SK-N-SH (cell line): ENCODE results near the gene DPYSL4. TPM values are rescaled to one million over a fixed set of nuclear protein-coding genes. Genes with fewer than 3 reads are reported as not detected.

ENCODE experiments used
- CTCF ChIA-PET: fragments of 300-600, 350-600 bp; formaldehyde crosslinking; extraction: SDS; loops from one replicate; lab custom pipeline; 2021; lab: Yijun Ruan, JAX
- POLR2A ChIA-PET: fragments of 350-600 bp; sonication (Branson Sonifier 250); formaldehyde crosslinking; extraction: SDS; loops from one replicate; lab custom pipeline; 2020; ENCODE audit warnings: antibody characterized with exemption, inconsistent platforms; lab: Yijun Ruan, JAX
- DNase-seq: peaks from one replicate; pipeline ENCODE4 v3.0.0; 2012
- H2AFZ ChIP-seq: fragments of 200-600 bp; sonication (generic); 2 replicates; pipeline ENCODE4 v1.8.1; 2016; ENCODE audit warnings: antibody characterized with exemption, mild to moderate bottlenecking, low read depth
- H3F3A ChIP-seq: fragments of 200-600 bp; sonication (generic); replicated peaks from 2 replicates; pipeline ENCODE3; 2016; ENCODE audit warnings: antibody characterized with exemption, mild to moderate bottlenecking; ENCODE audit not compliant: insufficient read depth
- H3K27ac ChIP-seq, 2 experiments: fragments of 200-500 bp in 1 of 2; fragments of 200-600 bp in 1 of 2; sonication (Bioruptor generic) in 1 of 2; sonication (generic), shearing (Covaris generic) in 1 of 2; 2 replicates each; pipeline versions ENCODE4 v1.5.1 to v1.6.1; 2014 to 2016; ENCODE audit warnings: low read depth in 2 of 2, inconsistent platforms in 1 of 2, low read length in 1 of 2, mild to moderate bottlenecking in 1 of 2, mixed read lengths in 1 of 2
- H3K27me3 ChIP-seq: fragments of 200-600 bp; sonication (generic), shearing (Covaris generic); 2 replicates; pipeline ENCODE4 v1.6.1; 2016; ENCODE audit warnings: mixed run types; ENCODE audit not compliant: insufficient read depth
- H3K36me3 ChIP-seq, 2 experiments: fragments of 200-500 bp in 1 of 2; fragments of 200-600 bp in 1 of 2; sonication (Bioruptor generic) in 1 of 2; sonication (generic) in 1 of 2; replicated peaks in 1 of 2; 2 replicates each; pipeline versions ENCODE3 to v1.5.1; 2014 to 2016; ENCODE audit warnings: low read length in 1 of 2, mild to moderate bottlenecking in 1 of 2; ENCODE audit not compliant: insufficient read depth in 2 of 2, control insufficient read depth in 1 of 2
- H3K4me1 ChIP-seq, 2 experiments: fragments of 200-500 bp in 1 of 2; fragments of 200-600 bp in 1 of 2; sonication (Bioruptor generic) in 1 of 2; sonication (generic), shearing (Covaris generic) in 1 of 2; 2 replicates each; pipeline versions ENCODE4 v1.5.1 to v1.6.1; 2014 to 2016; ENCODE audit warnings: low read depth in 1 of 2, low read length in 1 of 2, mixed run types in 1 of 2; ENCODE audit not compliant: insufficient read depth in 2 of 2, control insufficient read depth in 1 of 2
- H3K4me2 ChIP-seq: fragments of 200-600 bp; sonication (generic), shearing (Covaris generic); 2 replicates; pipeline ENCODE4 v1.6.1; 2017; ENCODE audit warnings: mixed run types
- H3K4me3 ChIP-seq, 2 experiments: fragments of 200-500 bp in 1 of 2; fragments of 200-600 bp in 1 of 2; sonication (Bioruptor generic) in 1 of 2; sonication (generic), shearing (Covaris generic) in 1 of 2; 2 replicates each; pipeline versions ENCODE4 v1.5.1 to v1.8.1; 2014 to 2016; ENCODE audit warnings: low read depth in 2 of 2, inconsistent platforms in 1 of 2, low read length in 1 of 2, mild to moderate bottlenecking in 1 of 2, mixed read lengths in 1 of 2, moderate library complexity in 1 of 2
- H3K79me2 ChIP-seq: fragments of 200-600 bp; sonication (generic); 2 replicates; pipeline ENCODE4 v1.8.1; 2017; ENCODE audit warnings: mild to moderate bottlenecking; ENCODE audit not compliant: insufficient read depth
- H3K9ac ChIP-seq: fragments of 200-600 bp; sonication (generic); 2 replicates; pipeline ENCODE4 v1.6.1; 2017; ENCODE audit warnings: mixed run types
- H3K9me2 ChIP-seq: fragments of 200-600 bp; sonication (generic); 2 replicates; pipeline ENCODE4 v1.6.1; 2017; ENCODE audit warnings: mixed run types
- H3K9me3 ChIP-seq: fragments of 200-600 bp; sonication (generic); 2 replicates; pipeline ENCODE4 v1.6.1; 2017; ENCODE audit warnings: mixed run types, mild to moderate bottlenecking, moderate library complexity
- H4K20me1 ChIP-seq: fragments of 200-600 bp; sonication (generic); 2 replicates; pipeline ENCODE4 v1.6.1; 2017; ENCODE audit warnings: mild to moderate bottlenecking, mixed run types; ENCODE audit not compliant: insufficient read depth
- CHD2 ChIP-seq: fragments of 150-350 bp; IDR thresholded peaks from 2 replicates; pipeline ENCODE4 v1.6.1; 2018; ENCODE audit warnings: low read length; ENCODE audit not compliant: partially characterized antibody
- ELF1 ChIP-seq: IDR thresholded peaks from 2 replicates; pipeline ENCODE4 v1.4.0; 2012
- EZH2phosphoT487 ChIP-seq: fragments of 200-600 bp; sonication (generic); IDR thresholded peaks from 2 replicates; pipeline ENCODE4 v1.6.1; 2017; ENCODE audit warnings: low read depth, mixed run types, mild to moderate bottlenecking, antibody characterized with exemption, moderate library complexity, borderline replicate concordance
- FOXM1 ChIP-seq: IDR thresholded peaks from 2 replicates; pipeline ENCODE4 v1.4.0; 2012; ENCODE audit warnings: low read depth, mild to moderate bottlenecking
- GABPA ChIP-seq: IDR thresholded peaks from 2 replicates; pipeline ENCODE4 v1.4.0; 2012; ENCODE audit warnings: low read depth, mild to moderate bottlenecking
- GATA2 ChIP-seq: sonication (generic); formaldehyde crosslinking; IDR thresholded peaks from 2 replicates; pipeline ENCODE4 v1.5.0; 2020; ENCODE audit warnings: mild to moderate bottlenecking, missing genetic modification reagents
- JUND ChIP-seq: IDR thresholded peaks from 2 replicates; pipeline ENCODE4 v1.4.0; 2012
- NFIC ChIP-seq: IDR thresholded peaks from 2 replicates; pipeline ENCODE4 v1.4.0; 2012; ENCODE audit warnings: borderline replicate concordance
- RFX5 ChIP-seq: IDR thresholded peaks from 2 replicates; pipeline ENCODE4 v1.6.1; 2012; ENCODE audit warnings: mild to moderate bottlenecking, improper control_type of control experiment, low read length
- RXRA ChIP-seq: IDR thresholded peaks from 2 replicates; pipeline ENCODE4 v1.4.0; 2012; ENCODE audit warnings: low read depth, mild to moderate bottlenecking, borderline replicate concordance
- TCF12 ChIP-seq: IDR thresholded peaks from 2 replicates; pipeline ENCODE4 v1.4.0; 2012
- WGBS: methylation state at CpG from one replicate; pipeline ENCODE4 v1.1.6; 2017; ENCODE audit warnings: low lambda C conversion rate; 5-methylcytosine and 5-hydroxymethylcytosine counted together
- polyA plus RNA-seq, 3 experiments: library from polyadenylated mRNA; depleted of rRNA; stranded (reverse); fragments of >200 nt; gene quantifications; 2 replicates each; pipeline ENCODE4 v1.2.3, GENCODE V29; 2012
- TF ChIP-seq, protein P1 (sequence below): IDR thresholded peaks from 2 replicates; pipeline ENCODE4 v1.6.1; 2012; ENCODE audit warnings: mild to moderate bottlenecking, low read depth, low read length, moderate library complexity
- TF ChIP-seq, protein P2 (sequence below): IDR thresholded peaks from 2 replicates; pipeline ENCODE4 v1.4.0; 2012; ENCODE audit warnings: low read depth, borderline replicate concordance
- TF ChIP-seq, protein P3 (sequence below): IDR thresholded peaks from 2 replicates; pipeline ENCODE4; 2012
- TF ChIP-seq, protein P4 (sequence below): fragments of 200-600 bp; sonication (generic); IDR thresholded peaks from 2 replicates; pipeline ENCODE4 v1.6.1; 2017; ENCODE audit warnings: antibody characterized with exemption, mild to moderate bottlenecking, moderate library complexity

The DPYSL4 gene
- polyA plus RNA-seq, 1 of the 3 experiments (the other 2 are of a cell fraction), result 21.8 TPM

DNA sequence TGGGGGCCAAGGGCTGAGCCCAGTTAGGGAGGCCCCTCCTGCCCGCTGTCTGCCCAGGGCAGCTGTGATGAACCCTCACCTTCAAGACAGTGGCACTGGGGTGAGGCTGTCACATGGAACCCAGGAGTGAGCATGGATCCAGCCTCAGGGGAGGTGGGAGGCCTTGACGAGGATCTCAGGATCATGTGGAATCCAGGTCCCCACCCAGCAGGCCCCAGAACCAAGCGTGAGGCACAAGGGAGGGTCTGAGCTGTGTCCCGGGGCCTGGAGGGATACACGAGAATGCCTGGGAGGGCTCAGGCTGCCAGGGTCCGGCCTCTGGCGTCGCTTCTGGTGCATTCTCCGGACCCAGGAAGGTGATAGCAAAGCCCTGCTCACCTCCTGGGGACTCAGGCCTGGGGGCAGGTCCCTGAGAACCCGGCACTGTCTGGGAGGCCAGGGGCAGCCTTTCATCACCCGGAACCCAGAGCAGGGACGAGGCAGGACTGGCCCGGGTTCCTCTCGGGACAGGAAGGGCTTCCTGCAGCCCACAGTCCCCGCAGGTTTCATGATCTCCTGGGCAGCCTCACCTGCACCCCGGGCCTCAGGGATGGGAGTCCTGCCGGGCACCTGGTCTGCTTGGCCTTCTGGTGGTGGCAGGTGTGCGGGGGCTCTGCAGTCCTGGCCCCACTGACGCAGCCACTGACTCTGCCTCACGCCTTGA lies 17.5 kb downstream of the DPYSL4 start:
- H3K9me3 ChIP-seq, result no peaks in the 10 kb centered on the region
- H3K27me3 ChIP-seq, result no peaks in the 10 kb centered on the region
- DNase-seq, result no peak
- POLR2A ChIA-PET, result no interaction called here
- CTCF ChIA-PET, result interaction anchor here (1.3 kb wide), 1 partner anchor 156 kb away, joined by 3 read pairs; no protein-coding TSS in a partner anchor
- no peaks in the 10 kb centered on the region for H3K79me2 ChIP-seq
- H3K9me2 ChIP-seq, result no peaks in the 10 kb centered on the region
- TF ChIP-seq JUND, result no peak
- no peak for TF ChIP-seq GATA2
- no peak for TF ChIP-seq RXRA
- TF ChIP-seq ELF1, result no peak
- TF ChIP-seq, protein P1, sequence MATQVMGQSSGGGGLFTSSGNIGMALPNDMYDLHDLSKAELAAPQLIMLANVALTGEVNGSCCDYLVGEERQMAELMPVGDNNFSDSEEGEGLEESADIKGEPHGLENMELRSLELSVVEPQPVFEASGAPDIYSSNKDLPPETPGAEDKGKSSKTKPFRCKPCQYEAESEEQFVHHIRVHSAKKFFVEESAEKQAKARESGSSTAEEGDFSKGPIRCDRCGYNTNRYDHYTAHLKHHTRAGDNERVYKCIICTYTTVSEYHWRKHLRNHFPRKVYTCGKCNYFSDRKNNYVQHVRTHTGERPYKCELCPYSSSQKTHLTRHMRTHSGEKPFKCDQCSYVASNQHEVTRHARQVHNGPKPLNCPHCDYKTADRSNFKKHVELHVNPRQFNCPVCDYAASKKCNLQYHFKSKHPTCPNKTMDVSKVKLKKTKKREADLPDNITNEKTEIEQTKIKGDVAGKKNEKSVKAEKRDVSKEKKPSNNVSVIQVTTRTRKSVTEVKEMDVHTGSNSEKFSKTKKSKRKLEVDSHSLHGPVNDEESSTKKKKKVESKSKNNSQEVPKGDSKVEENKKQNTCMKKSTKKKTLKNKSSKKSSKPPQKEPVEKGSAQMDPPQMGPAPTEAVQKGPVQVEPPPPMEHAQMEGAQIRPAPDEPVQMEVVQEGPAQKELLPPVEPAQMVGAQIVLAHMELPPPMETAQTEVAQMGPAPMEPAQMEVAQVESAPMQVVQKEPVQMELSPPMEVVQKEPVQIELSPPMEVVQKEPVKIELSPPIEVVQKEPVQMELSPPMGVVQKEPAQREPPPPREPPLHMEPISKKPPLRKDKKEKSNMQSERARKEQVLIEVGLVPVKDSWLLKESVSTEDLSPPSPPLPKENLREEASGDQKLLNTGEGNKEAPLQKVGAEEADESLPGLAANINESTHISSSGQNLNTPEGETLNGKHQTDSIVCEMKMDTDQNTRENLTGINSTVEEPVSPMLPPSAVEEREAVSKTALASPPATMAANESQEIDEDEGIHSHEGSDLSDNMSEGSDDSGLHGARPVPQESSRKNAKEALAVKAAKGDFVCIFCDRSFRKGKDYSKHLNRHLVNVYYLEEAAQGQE, result no peak
- TF ChIP-seq TCF12, result no peak
- no peak for TF ChIP-seq NFIC
- TF ChIP-seq, protein P2, sequence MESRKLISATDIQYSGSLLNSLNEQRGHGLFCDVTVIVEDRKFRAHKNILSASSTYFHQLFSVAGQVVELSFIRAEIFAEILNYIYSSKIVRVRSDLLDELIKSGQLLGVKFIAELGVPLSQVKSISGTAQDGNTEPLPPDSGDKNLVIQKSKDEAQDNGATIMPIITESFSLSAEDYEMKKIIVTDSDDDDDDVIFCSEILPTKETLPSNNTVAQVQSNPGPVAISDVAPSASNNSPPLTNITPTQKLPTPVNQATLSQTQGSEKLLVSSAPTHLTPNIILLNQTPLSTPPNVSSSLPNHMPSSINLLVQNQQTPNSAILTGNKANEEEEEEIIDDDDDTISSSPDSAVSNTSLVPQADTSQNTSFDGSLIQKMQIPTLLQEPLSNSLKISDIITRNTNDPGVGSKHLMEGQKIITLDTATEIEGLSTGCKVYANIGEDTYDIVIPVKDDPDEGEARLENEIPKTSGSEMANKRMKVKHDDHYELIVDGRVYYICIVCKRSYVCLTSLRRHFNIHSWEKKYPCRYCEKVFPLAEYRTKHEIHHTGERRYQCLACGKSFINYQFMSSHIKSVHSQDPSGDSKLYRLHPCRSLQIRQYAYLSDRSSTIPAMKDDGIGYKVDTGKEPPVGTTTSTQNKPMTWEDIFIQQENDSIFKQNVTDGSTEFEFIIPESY, result no peak
- no peak for TF ChIP-seq CHD2
- TF ChIP-seq GABPA, result no peak
- no peak for TF ChIP-seq FOXM1
- H3K36me3 ChIP-seq, result peaks cover 0 to 20% of the 10 kb centered on the region in 2 experiments
- no peak overlapping the region for H2AFZ ChIP-seq
- no peaks in the 10 kb centered on the region for H3F3A ChIP-seq
- H3K9ac ChIP-seq, result no peak overlapping the region
- no peak overlapping the region for H3K4me3 ChIP-seq
- H3K27ac ChIP-seq, result no peak overlapping the region; a peak in 1 of 4 replicates
- H3K4me2 ChIP-seq, result no peak overlapping the region
- no peaks in the 10 kb centered on the region for H4K20me1 ChIP-seq
- no peaks in the 10 kb centered on the region; a peak in 1 of 4 replicates for H3K4me1 ChIP-seq
- 91% methylated on average over 8 of the region's 20 CpGs for WGBS

DNA sequence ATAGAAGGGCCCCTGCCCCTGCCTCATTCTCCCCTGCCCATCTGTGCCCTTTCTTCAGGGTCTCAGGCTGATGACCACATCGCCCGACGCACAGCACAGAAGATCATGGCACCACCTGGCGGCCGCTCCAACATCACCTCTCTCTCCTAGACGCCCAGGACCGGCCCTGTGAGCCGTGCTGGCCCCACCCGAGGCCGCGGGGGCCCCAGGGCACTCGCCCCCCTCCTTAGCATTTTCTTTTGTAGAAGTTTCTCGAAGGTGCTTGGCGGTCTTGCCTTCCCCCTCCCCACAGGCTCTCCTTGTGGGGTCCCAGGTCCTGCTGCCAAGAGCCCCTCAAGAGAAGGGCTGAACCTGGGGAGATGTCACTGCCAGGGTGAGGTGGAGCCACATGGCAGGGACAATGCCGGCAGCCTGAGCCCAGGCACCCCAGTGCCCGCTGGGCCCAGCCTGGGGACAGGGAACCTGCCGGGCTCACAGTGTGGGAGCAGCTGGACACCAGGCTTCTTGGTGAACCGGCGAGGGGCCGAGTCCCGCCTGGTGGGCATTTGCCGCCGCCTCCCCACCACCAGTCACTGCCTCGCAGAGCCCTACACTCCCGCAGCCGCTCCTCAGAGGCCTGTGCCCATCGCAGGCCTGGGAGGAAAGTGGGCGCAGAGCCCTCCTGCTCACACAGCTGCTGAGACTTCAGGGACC lies 18.2 kb downstream of the DPYSL4 start:
- no peaks in the 10 kb centered on the region for H3K9me3 ChIP-seq
- no peak overlapping the region for H3K9ac ChIP-seq
- peaks cover 0 to 20% of the 10 kb centered on the region in 2 experiments for H3K36me3 ChIP-seq
- H3K4me1 ChIP-seq, result no peaks in the 10 kb centered on the region; a peak in 1 of 4 replicates
- no peaks in the 10 kb centered on the region for H3K79me2 ChIP-seq
- H3K9me2 ChIP-seq, result no peaks in the 10 kb centered on the region
- no peak overlapping the region for H3K4me3 ChIP-seq
- no peaks in the 10 kb centered on the region for H3F3A ChIP-seq
- 91% methylated on average over 22 of the region's 28 CpGs for WGBS
- no peak overlapping the region; a peak in 1 of 4 replicates for H3K27ac ChIP-seq
- no peak overlapping the region for H2AFZ ChIP-seq
- no peak overlapping the region for H3K4me2 ChIP-seq
- H4K20me1 ChIP-seq, result no peaks in the 10 kb centered on the region
- no peak for DNase-seq
- ChIA-PET CTCF (no interaction called here), POLR2A (no interaction called here)
- no peaks in the 10 kb centered on the region for H3K27me3 ChIP-seq
- TF ChIP-seq EZH2phosphoT487, result no peak
- TF ChIP-seq, protein P3, sequence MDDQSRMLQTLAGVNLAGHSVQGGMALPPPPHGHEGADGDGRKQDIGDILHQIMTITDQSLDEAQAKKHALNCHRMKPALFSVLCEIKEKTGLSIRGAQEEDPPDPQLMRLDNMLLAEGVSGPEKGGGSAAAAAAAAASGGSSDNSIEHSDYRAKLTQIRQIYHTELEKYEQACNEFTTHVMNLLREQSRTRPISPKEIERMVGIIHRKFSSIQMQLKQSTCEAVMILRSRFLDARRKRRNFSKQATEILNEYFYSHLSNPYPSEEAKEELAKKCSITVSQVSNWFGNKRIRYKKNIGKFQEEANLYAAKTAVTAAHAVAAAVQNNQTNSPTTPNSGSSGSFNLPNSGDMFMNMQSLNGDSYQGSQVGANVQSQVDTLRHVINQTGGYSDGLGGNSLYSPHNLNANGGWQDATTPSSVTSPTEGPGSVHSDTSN, result no peak
- no peak for TF ChIP-seq RFX5
- TF ChIP-seq, protein P4, sequence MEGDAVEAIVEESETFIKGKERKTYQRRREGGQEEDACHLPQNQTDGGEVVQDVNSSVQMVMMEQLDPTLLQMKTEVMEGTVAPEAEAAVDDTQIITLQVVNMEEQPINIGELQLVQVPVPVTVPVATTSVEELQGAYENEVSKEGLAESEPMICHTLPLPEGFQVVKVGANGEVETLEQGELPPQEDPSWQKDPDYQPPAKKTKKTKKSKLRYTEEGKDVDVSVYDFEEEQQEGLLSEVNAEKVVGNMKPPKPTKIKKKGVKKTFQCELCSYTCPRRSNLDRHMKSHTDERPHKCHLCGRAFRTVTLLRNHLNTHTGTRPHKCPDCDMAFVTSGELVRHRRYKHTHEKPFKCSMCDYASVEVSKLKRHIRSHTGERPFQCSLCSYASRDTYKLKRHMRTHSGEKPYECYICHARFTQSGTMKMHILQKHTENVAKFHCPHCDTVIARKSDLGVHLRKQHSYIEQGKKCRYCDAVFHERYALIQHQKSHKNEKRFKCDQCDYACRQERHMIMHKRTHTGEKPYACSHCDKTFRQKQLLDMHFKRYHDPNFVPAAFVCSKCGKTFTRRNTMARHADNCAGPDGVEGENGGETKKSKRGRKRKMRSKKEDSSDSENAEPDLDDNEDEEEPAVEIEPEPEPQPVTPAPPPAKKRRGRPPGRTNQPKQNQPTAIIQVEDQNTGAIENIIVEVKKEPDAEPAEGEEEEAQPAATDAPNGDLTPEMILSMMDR, result no peak
- no peak for TF ChIP-seq TCF12
- TF ChIP-seq, protein P2, result no peak
- TF ChIP-seq FOXM1, result no peak
